ENCODE data around the gene MCM7.
A peak's percentile ranks its signal among the peaks of the same experiment; 100 is the strongest.

The MCM7 gene

GRCh38 chr7:100122067-100122466, 20.9 kb upstream of the MCM7 start:
- DNase-seq = no peak

DNA sequence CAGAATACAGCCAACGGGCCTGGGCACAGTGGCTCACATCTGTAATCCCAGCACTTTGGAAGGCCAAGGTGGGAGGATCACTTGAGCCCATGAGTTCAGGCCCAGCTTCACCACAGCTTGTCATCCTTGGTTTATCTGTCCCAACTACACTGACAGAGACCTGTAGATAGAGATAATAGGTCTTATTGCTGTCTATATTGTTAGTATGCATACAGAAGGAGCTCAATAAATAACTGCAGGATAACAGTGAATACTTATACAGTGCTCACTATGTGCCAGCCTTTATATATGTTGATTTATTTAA, 19.5 kb upstream of the MCM7 start:
- no peak for DNase-seq

- DNase-seq = no peak
These were observed 19.0 kb upstream of the MCM7 start for GRCh38 chr7:100119970-100120732.

DNA sequence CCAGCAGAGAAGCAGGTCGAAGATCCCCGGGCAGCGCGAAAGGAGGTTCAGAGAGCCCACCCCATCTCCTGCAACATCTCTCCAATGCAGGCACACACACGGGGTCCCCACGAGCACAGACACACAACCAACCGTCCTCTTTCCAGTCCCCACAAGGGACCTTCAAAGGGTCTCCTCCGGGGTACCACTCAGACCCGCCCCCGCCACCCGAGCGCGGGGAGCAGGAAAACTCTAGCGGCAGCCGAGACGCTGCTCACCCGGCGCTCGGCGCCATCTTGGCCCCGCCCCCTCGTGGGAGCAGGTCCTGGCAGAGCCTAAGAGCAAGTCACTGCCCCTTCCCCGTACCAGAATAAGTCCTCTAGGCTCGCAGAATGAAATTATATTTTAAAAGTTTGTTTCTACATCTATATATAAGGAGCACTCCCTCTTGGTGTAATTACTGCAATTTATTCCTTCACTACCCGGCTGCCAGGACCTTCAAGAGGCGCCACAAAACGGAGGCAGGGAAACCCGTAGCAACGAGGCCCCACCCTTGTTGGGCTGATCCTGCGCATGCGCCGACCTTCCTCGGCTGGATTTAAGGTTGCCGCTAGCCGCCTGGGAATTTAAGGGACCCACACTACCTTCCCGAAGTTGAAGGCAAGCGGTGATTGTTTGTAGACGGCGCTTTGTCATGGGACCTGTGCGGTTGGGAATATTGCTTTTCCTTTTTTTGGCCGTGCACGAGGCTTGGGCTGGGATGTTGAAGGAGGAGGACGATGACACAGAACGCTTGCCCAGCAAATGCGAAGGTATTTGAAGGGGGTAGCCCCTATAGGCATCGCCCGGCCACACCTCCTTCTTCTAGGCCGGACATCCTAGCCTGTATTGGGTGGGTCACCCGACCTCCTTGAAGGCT, 18.1 kb upstream of the MCM7 start, which contains the start of the genes CNPY4 and TAF6:
CNPY4 (plus strand) TSS at position 563 of the 898 bp plus-strand sequence; CDS start at position 674, 111 bp downstream.
TAF6 (minus strand) TSS at position 287 of the 898 bp plus-strand sequence. CDS start 5,149 bp downstream, outside the sequence.
- peak; percentile 76 for DNase-seq

- no peak for DNase-seq
These were observed 17.3 kb upstream of the MCM7 start for GRCh38 chr7:100118388-100119071.

DNA sequence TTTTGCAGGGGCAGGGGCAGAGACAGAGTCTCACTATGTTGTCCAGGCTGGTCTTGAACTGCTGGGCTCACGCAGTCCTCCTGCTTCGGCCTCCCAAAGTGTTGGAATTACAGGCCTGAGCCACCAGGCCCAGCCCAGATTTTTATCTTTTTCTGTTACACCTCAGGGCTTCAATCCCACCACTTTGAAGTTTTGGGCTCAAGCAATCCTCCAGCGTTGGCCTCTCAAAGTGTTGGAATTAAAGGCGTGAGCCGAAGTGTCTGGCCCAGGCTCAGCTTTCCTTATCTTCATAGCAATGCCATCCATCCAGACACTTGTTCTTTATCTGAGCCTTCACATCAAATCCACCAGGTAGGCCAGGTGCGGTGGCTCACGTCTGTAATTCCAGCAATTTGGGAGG, 13.8 kb upstream of the MCM7 start:
- DNase-seq = no peak

GRCh38 chr7:100111914-100112313, 10.7 kb upstream of the MCM7 start:
- DNase-seq = no peak

DNA sequence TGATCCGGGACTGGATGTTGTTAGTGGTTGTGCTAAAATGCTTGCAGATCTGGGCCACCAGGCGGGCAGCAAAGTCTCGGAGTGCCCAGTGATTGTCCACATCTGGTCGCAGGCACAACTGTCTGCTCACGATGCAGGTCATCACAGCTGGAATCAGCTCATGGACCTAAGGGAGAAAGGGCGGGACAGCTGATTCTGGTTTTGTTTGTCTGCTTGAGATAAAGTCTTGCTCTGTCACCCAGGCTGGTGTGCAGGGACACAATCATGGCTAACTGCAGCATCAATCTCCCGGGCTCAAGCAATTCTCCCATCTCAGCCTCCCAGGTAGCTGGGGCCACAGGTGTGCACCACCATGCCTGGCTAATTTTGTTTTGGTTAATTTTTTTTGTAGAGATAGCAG, 10.0 kb upstream of the MCM7 start:
- DNase-seq = no peak

- no peak for DNase-seq
These were observed 8.4 kb upstream of the MCM7 start for GRCh38 chr7:100109521-100110163.

- no peak for DNase-seq
These were observed 6.7 kb upstream of the MCM7 start for GRCh38 chr7:100107890-100108289.

GRCh38 chr7:100107125-100107737, 6.0 kb upstream of the MCM7 start:
- DNase-seq = no peak

DNA sequence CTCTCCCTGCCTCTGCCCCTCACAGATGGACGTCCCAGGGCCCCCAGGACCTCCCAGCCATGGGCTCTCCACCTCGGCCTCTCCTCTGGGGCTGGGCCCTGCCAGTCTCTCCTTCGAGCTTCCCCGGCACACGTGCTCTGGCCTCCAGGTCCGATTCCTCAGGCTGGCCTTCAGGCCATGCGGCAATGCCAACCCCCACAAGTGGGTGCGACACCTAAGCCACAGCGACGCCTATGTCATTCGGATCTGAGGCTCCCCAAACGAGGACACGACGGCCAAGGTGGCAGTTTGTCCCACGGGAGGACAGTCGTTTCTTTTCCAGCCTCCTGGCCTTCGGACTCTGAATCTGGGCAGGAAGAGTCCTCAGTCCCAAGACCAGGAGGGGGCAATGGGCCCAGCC, 5.4 kb upstream of the MCM7 start:
- DNase-seq = no peak

DNA sequence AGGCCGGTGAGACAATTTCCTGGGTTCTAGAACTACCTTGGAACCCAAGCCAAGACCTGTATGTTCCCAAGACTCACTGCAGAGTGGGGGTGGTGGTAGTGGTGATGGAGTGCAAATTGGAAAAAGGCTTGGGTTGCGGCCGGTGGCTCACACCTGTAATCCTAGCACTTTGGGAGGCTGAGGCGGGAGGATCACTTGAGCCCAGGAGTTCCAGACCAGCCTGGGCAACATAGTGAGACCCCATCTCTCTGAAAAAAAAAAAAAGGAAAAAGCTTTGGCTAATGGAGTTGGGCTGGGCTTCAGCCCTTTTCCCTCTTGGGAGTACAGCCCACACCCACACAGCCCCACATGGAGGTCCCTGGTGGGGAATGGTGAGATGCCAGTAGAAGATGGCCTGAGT, 4.3 kb upstream of the MCM7 start:
- DNase-seq = no peak

DNA sequence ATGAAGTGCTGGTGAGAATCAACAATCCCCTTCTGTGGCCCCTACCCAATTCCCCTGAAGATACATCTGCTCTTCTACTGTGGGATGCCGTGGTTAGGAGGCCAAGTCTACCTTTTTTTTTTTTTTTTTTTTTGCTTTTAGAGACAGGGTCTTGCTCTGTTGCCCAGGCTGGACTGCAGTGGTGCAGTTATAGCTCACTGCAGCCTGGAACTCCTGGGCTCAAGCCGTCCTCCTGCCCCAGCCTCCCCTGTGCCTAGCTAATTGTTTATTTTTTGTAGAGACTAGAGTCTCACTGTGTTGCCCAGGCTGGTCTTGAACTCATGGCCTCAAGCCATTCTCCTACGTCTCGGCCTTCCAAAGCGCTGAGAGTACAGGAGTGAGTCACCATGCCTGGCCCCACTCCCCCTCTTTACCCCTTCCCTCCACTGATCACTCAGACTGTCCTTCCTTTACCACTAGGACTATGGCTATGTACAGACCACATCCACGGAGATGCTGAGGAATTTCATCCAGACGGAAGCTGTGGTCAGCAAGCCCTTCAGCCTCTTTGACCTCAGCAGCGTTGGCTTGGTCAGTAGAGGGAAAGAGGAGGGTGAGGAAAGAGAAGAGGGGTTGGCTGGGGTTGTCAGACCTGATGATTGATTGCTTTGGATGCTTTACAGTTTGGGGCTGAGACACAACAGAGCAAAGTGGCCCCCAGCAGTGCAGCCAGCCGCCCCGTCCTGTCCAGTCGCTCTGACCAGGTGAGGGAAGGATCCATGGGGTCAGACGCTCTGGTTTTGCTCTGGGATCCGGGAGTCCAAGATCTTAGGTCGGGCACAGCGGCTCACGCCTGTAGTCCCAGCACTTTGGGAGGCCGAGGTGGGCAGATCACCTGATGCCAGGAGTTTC, 2.0 kb upstream of the MCM7 start:
- DNase-seq = no peak

DNA sequence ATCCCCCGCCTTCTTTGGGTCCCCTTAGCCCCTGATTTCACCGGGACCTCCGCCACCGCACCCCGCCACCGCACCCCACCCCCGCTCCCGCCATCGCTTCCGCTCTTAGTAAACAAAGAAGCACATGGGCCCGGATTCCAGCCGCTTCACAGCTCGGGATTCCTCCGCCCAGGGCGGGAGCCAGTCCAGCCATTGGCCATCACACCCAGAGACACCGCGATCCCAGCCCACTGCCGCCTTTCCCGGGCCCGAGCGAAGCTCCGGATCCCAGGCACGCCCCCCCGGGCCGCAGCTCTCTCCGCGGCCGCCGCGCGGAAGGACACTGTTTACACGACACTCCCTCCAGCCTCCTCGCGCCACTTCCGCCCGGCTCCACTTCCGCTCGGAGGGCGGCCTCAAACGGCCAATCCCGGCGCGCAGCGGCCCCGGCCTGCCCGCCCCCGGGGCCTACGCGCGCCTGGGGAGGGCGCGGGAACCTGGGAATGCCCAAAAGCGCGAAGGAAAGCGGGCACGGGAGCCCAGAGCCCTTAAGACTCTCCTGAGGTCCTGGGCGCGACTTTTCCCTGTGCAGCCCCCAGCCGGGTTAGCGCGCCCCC, 679 bp downstream of the MCM7 start:
- DNase-seq = peak; percentile 80

- no peak for DNase-seq
These were observed 1.7 kb downstream of the MCM7 start for GRCh38 chr7:100099452-100099851.

- DNase-seq = no peak
These were observed 2.3 kb downstream of the MCM7 start for GRCh38 chr7:100098913-100099312.

DNA sequence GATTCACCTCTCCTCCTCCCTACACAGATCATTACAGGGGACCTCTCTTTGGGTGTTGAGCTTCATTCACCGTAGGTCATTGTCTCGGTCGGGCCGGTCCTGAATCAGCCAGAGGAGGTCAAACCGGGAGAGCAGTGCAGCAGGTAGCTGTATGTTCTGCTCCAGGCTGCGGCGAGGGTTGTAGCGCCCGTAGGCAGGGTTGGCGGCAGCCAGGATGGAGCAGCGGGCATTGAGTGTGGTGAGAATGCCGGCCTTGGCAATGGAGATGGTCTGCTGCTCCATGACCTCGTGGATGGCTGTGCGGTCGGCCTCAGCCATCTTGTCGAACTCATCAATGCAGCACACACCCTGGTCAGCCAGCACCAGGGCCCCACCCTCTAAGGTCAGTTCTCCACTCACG, 5.5 kb downstream of the MCM7 start:
- no peak for DNase-seq

- no peak for DNase-seq
These were observed 5.9 kb downstream of the MCM7 start for GRCh38 chr7:100095289-100095688.

DNA sequence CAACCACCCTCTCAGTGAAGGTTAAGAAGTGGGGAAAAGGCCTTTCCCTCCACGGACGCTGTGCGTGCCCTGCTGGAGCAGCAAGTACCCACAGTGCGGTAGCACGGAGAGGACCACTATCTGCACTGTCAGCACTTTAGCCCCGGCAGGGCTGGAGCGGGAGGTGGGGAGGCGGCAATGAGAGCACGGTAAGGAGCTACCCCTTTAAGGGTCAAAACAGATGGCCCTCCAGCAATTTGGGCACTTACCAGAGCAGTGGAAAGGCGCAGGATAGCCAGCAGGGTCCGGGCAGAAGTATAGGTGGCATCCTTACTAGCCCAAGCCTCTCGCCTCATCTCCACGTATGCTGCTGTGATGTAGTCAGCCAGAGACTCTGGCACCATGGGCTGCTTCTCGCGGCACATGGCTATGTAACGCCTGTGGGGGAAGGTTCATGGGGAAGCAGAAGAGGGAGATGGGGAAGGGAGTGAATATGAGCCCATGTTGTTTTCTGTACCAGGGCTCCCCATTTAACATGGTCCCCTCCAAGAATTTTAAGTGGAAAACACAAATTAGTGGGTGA, 7.2 kb downstream of the MCM7 start:
- no peak for DNase-seq

DNA sequence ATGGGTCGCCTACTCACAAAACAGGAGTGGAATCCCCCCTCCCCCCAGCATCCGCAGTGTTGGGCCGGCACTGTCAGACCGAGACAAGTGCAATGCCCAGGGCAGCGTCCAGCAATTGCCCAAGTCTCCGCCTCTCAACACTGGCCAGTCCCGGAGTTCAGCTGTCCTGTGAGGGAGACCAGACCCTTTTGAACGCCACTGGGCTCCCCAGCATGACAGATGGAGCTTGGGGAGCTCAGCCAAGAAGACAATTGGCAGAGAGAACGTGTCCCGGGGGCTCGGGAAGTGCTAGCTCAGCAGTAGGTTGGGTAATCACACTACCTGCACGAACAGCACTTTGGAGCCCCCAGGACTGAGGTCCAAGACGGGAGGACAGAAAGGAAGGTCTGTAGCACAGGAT, 7.7 kb downstream of the MCM7 start:
- DNase-seq = no peak

All from T1000 (cell line).